UCSD-AML1 (cell line): ENCODE results near the gene ZNF573.
"Not testable (repeated sequence)": the region's sequence is repeated elsewhere in the genome, so short reads cannot be mapped to it uniquely, and the experiment has no call there.

Experiments used
- DNase-seq: peaks from one replicate; lab custom pipeline; 2025; ENCODE audit not compliant: unreplicated experiment; lab: John Stamatoyannopoulos, UW

ZNF573 gene

GRCh38 chr19:37779127-37780005 lies at the start of gene ZNF573:
Gene ZNF573 (minus strand): TSS chr19:37779586. CDS start chr19:37773729, 5,857 bp downstream.
- DNase-seq, result peak; percentile 88

GRCh38 chr19:37817180-37817981 lies 38.0 kb upstream of the ZNF573 start:
- DNase-seq, result no peak

GRCh38 chr19:37815611-37816010 lies 36.2 kb upstream of the ZNF573 start:
- DNase-seq, result not testable (repeated sequence)

GRCh38 chr19:37813340-37813739 lies 34.0 kb upstream of the ZNF573 start:
- DNase-seq, result no peak

GRCh38 chr19:37809366-37809765 lies 30.0 kb upstream of the ZNF573 start:
- DNase-seq, result no peak

GRCh38 chr19:37803249-37803840 lies 24.0 kb upstream of the ZNF573 start:
- DNase-seq, result no peak

GRCh38 chr19:37790244-37790925 lies 11.0 kb upstream of the ZNF573 start:
- no peak for DNase-seq

- no peak for DNase-seq
Measured at GRCh38 chr19:37778613-37779126, 716 bp downstream of the ZNF573 start.

- DNase-seq, result no peak
Measured at GRCh38 chr19:37770985-37771384, 8.4 kb downstream of the ZNF573 start.

- no peak for DNase-seq
Measured at GRCh38 chr19:37763488-37763887, 15.9 kb downstream of the ZNF573 start.

- DNase-seq, result not testable (repeated sequence)
Measured at GRCh38 chr19:37757683-37758082, 21.7 kb downstream of the ZNF573 start.

- no peak for DNase-seq
Measured at GRCh38 chr19:37738371-37738770, 41.0 kb downstream of the ZNF573 start.

- DNase-seq, result no peak
Measured at GRCh38 chr19:37725181-37725580, 54.2 kb downstream of the ZNF573 start.

- no peak for DNase-seq
Measured at GRCh38 chr19:37719927-37720265, 59.5 kb downstream of the ZNF573 start.

- peak; percentile 92 for DNase-seq
Measured at GRCh38 chr19:37719111-37719926, 60.1 kb downstream of the ZNF573 start, which contains the start of gene ZNF607. Gene ZNF607 (minus strand): TSS chr19:37719761. CDS start chr19:37711618, 8,143 bp downstream.

- DNase-seq, result no peak
Measured at GRCh38 chr19:37718304-37718703, 61.1 kb downstream of the ZNF573 start.

GRCh38 chr19:37716140-37716539 lies 63.2 kb downstream of the ZNF573 start:
- no peak for DNase-seq

- DNase-seq, result no peak
Measured at GRCh38 chr19:37706052-37706605, 73.3 kb downstream of the ZNF573 start.

- no peak for DNase-seq
Measured at GRCh38 chr19:37699057-37699456, 80.3 kb downstream of the ZNF573 start.

- no peak for DNase-seq
Measured at GRCh38 chr19:37698216-37698615, 81.2 kb downstream of the ZNF573 start.
